Measurements from ENCODE around the gene OR7G1.

DNA sequence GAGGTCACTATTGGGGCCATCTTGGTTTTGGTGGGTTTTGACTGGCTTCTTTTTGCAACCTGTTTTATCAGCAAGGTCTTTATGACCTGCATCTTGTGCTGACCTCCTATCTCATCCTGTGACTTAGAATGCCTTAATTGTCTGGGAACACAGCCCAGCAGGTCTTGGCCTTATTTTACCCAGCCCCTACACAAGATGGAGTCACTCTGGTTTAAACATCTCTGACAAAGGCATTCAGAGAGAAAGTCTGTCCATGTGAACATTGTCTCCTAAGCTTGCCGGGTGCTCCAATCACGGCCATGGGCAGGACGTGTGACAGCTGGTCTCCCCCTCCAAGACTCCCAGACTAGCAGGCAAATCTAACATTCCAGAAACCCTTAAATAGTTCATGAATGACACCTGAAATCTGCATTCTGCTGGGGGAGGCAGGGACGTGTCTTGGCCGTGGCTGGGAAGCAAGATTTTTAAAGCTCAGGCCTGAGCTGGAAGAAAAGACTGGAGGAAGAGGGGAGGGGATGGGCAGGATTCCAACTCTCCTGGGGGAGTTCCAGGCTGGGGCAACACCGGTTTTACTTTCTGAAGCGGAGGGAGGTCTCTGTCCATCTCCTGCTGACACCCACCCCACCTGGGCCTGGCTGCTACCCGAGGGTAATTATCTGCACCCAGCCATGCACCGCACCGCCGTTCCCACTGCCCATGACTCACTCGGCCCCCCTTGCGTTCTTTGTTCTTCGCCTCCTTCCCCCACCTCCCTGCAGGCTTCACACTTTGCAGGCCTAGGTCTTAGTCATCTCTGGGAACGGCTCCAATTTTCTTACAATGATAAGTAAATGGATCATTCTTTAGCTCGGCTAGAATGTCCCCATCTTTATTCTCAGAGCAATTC is 40.3 kb downstream of the OR7G1 start:
- TF ChIP-seq, protein P1, sequence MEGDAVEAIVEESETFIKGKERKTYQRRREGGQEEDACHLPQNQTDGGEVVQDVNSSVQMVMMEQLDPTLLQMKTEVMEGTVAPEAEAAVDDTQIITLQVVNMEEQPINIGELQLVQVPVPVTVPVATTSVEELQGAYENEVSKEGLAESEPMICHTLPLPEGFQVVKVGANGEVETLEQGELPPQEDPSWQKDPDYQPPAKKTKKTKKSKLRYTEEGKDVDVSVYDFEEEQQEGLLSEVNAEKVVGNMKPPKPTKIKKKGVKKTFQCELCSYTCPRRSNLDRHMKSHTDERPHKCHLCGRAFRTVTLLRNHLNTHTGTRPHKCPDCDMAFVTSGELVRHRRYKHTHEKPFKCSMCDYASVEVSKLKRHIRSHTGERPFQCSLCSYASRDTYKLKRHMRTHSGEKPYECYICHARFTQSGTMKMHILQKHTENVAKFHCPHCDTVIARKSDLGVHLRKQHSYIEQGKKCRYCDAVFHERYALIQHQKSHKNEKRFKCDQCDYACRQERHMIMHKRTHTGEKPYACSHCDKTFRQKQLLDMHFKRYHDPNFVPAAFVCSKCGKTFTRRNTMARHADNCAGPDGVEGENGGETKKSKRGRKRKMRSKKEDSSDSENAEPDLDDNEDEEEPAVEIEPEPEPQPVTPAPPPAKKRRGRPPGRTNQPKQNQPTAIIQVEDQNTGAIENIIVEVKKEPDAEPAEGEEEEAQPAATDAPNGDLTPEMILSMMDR (IDR thresholded peaks at IDR 0.05), result no peak
- TF ChIP-seq POLR2A (IDR thresholded peaks at IDR 0.05), result no peak
